KBM-7 (cell line): ENCODE measurements around the gene SPAG9.

ENCODE experiments used
- DNase-seq: peaks from one replicate; pipeline ENCODE4 v3.0.0-alpha.2; 2015
- in situ Hi-C: fragments of 300-500 bp; cut with MboI; formaldehyde crosslinking; loops from 2 replicates; pipeline ENCODE4 v1.14.3; 2020; ENCODE audit warnings: low sequenced_read_pairs, low pct_unique_long_range_greater_than_20kb, mixed read lengths

Gene SPAG9

GRCh38 chr17:50916708-50917417 lies 203.8 kb downstream of the SPAG9 start:
- in situ Hi-C loops = no loop called here
- DNase-seq = no peak

- DNase-seq = no peak
- in situ Hi-C loops = no loop called here
These were observed 204.5 kb downstream of the SPAG9 start for GRCh38 chr17:50916026-50916707.

- in situ Hi-C loops = no loop called here
- no peak for DNase-seq
These were observed 206.1 kb downstream of the SPAG9 start for GRCh38 chr17:50914505-50915063.

- in situ Hi-C loops = no loop called here
- DNase-seq = no peak
These were observed 207.5 kb downstream of the SPAG9 start for GRCh38 chr17:50913120-50913519.
